Uterus (tissue), 4 donors: ENCODE data around the gene IGFBP6. TPM values are rescaled to one million over a fixed set of nuclear protein-coding genes. Genes with fewer than 3 reads are reported as not detected.

ENCODE experiments used
- DNase-seq, 2 donors: peaks; one replicate each; pipeline ENCODE4 v3.0.0-alpha.2; 2019 to 2020
- H3K27ac ChIP-seq, 2 donors: fragments of 200-600 bp; sonication (generic); 1 replicate in 1 of 2; 2 replicates in 1 of 2; pipeline ENCODE4 v1.5.1; 2016 to 2018
- H3K27me3 ChIP-seq, 2 donors: fragments of 200-600 bp; sonication (generic); one replicate each; pipeline ENCODE4 v1.5.1; 2018 to 2019; ENCODE audit warnings: control low read depth in 1 of 2
- H3K36me3 ChIP-seq, 2 donors: fragments of 200-600 bp; sonication (generic); one replicate each; pipeline ENCODE4 v1.5.1; 2019; ENCODE audit warnings: control low read depth in 1 of 2
- H3K4me1 ChIP-seq, 2 donors: fragments of 200-600 bp; sonication (generic); one replicate each; pipeline ENCODE4 v1.5.1; 2018 to 2019; ENCODE audit warnings: control low read depth in 1 of 2
- H3K4me3 ChIP-seq, 2 donors: fragments of 200-600 bp; sonication (generic); 1 replicate in 1 of 2; 2 replicates in 1 of 2; pipeline ENCODE4 v1.5.1; 2018 to 2019; ENCODE audit warnings: mild to moderate bottlenecking in 1 of 2
- H3K9me3 ChIP-seq, 2 donors: fragments of 200-600 bp; sonication (generic); one replicate each; pipeline ENCODE4 v1.5.1; 2019; ENCODE audit warnings: control low read depth in 1 of 2
- POLR2A ChIP-seq, 2 donors: fragments of 450-650 bp; IDR thresholded peaks; one replicate each; pipeline ENCODE4 v1.6.1; 2016; ENCODE audit warnings: antibody characterized with exemption in 2 of 2, mild to moderate bottlenecking in 1 of 2, moderate library complexity in 1 of 2
- intact Hi-C: fragments of 100-400 bp; cut with DNase I; formaldehyde crosslinking; loops from one replicate; pipeline ENCODE4 v1.15.1; 2023; ENCODE audit warnings: low total_unique reads
- total RNA-seq, 4 donors: library from RNA; depleted of rRNA in 3 of 4; stranded (reverse); fragments of >200 nt in 3 of 4; gene quantifications; one replicate each; pipeline versions ENCODE4 v1.1.0 to v1.2.4, GENCODE V29; 2014 to 2023
- TF ChIP-seq, protein P1 (sequence below), 4 experiments: fragments of 200-600 bp in 2 of 4; fragments of 450-650 bp in 2 of 4; sonication (generic) in 2 of 4; IDR thresholded peaks; one replicate each; pipeline ENCODE4 v1.5.1; 2016 to 2019; ENCODE audit warnings: antibody characterized with exemption in 4 of 4, mild to moderate bottlenecking in 2 of 4, moderate library complexity in 1 of 4
- donor health status: DM: yes; HTN: yes; CAD: no.

IGFBP6 gene
- total RNA-seq, 4 donors from 2014 or later = 48.7 to 762 (median 252) TPM

DNA sequence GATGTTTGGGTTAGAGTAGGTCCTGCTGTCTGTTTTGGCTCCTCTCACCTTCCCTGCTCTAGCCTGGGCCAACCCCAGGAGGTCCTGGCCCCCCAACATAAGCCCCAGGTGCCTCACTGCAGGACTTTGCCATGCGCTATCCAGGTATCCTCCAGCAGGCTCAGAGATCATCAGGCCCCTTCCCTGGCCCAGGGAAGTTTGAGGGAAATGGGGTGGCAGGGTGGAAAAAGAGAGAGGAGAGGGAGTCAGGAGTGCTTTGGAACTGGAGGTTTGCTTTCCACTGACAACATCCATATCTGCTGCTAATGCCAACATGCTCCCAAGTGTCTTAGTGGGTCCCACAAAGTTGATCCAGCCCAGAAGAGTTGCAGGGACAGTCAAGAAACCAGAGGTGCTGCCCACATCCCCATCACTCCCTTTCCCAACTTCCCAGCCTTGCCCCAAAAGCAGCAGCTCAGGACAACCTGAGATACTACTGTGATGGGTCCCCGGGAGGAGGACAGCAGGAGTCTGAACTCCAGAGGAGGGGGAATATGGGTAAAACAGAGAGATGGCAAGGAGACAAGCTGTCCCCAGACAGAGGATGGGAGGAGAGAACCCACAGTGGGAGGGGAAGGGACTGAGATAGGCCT, 46.9 kb upstream of the IGFBP6 start:
- H3K36me3 ChIP-seq = no peaks in the 10 kb centered on the region
- TF ChIP-seq POLR2A (IDR thresholded peaks at IDR 0.05) = no peak
- TF ChIP-seq, protein P1, sequence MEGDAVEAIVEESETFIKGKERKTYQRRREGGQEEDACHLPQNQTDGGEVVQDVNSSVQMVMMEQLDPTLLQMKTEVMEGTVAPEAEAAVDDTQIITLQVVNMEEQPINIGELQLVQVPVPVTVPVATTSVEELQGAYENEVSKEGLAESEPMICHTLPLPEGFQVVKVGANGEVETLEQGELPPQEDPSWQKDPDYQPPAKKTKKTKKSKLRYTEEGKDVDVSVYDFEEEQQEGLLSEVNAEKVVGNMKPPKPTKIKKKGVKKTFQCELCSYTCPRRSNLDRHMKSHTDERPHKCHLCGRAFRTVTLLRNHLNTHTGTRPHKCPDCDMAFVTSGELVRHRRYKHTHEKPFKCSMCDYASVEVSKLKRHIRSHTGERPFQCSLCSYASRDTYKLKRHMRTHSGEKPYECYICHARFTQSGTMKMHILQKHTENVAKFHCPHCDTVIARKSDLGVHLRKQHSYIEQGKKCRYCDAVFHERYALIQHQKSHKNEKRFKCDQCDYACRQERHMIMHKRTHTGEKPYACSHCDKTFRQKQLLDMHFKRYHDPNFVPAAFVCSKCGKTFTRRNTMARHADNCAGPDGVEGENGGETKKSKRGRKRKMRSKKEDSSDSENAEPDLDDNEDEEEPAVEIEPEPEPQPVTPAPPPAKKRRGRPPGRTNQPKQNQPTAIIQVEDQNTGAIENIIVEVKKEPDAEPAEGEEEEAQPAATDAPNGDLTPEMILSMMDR (IDR thresholded peaks at IDR 0.05) = no peak
- peak overlapping the region; percentile 59 to 76 for H3K4me3 ChIP-seq
- DNase-seq = no peak
- intact Hi-C loops = no loop called here
- peak overlapping the region; percentile 99 for H3K27ac ChIP-seq
- H3K27me3 ChIP-seq = no peaks in the 10 kb centered on the region
- H3K9me3 ChIP-seq = no peaks in the 10 kb centered on the region
- H3K4me1 ChIP-seq = peaks cover 0 to 23% of the 10 kb centered on the region in 2 donors

DNA sequence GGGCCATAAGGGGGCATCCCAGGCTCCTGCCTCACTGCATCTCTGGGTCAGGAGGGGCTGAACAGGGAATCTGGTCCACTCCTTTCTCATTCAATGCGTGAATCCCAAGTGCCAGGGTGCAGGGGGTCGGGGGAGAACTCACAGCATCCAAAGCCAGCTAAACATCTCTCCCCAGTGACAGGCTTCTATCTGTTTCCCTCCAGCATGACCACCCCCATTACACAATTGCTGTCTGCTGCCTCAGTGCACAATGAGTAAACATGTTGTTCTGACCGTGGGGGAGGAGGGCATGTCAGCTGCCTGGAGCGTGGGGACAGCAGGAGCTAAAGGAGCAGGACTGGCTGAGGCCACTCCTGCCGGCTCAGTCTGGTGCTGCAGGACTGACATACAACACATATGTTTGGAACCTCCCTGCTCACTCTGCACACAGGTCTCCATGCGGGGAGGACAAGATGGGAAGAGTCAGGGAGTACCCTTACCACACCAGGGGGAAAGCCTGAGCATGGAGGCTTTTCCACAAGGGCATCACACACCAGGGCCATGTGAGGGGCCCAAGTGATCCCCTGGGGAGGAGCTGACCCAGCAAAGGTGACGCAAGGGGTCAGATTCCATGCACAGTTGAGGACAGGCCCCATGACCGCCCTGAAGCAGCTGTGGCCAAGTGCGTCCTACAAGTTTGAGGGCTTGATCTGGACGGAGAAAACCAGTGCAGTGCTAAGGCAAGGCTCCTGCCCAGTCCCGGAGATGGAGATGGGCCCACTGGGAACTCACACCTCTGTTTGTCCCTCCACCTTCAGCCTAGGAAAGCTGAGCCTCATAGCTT, 46.2 kb upstream of the IGFBP6 start:
- Histone ChIP-seq H3K9me3 (no peaks in the 10 kb centered on the region), H3K4me3 (peak overlapping the region; percentile 59 to 76), H3K36me3 (no peaks in the 10 kb centered on the region), H3K27me3 (no peaks in the 10 kb centered on the region), H3K27ac (peak overlapping the region; percentile 99), H3K4me1 (peaks cover 0 to 23% of the 10 kb centered on the region in 2 donors)
- peak; percentile 68 to 71 for TF ChIP-seq POLR2A (IDR thresholded peaks at IDR 0.05)
- TF ChIP-seq, protein P1 (IDR thresholded peaks at IDR 0.05) = peak in 3 of 4 experiments; percentile 11 to 62 (median 23)
- intact Hi-C loops = no loop called here
- peak; percentile 78 to 89 for DNase-seq

GRCh38 chr12:53051881-53052412, 45.5 kb upstream of the IGFBP6 start:
- H3K4me1 ChIP-seq = peaks cover 0 to 23% of the 10 kb centered on the region in 2 donors
- TF ChIP-seq POLR2A (IDR thresholded peaks at IDR 0.05) = no peak
- TF ChIP-seq, protein P1 (IDR thresholded peaks at IDR 0.05) = no peak
- no peaks in the 10 kb centered on the region for H3K9me3 ChIP-seq
- no peaks in the 10 kb centered on the region for H3K27me3 ChIP-seq
- peak in 1 of 2 donors; percentile 29 for DNase-seq
- intact Hi-C loops = no loop called here
- H3K4me3 ChIP-seq = peak overlapping the region; percentile 59 to 76
- H3K27ac ChIP-seq = peak overlapping the region; percentile 99
- H3K36me3 ChIP-seq = no peaks in the 10 kb centered on the region

GRCh38 chr12:53052419-53053217, 44.8 kb upstream of the IGFBP6 start:
- TF ChIP-seq POLR2A (IDR thresholded peaks at IDR 0.05) = peak in 1 of 2 donors; percentile 10
- TF ChIP-seq, protein P1 (IDR thresholded peaks at IDR 0.05) = no peak
- intact Hi-C loops = no loop called here
- Histone ChIP-seq H3K4me1 (peaks cover 0 to 23% of the 10 kb centered on the region in 2 donors), H3K9me3 (no peaks in the 10 kb centered on the region), H3K36me3 (no peaks in the 10 kb centered on the region), H3K27me3 (no peaks in the 10 kb centered on the region), H3K27ac (peak overlapping the region; percentile 99), H3K4me3 (peak overlapping the region; percentile 59 to 76)
- peak; percentile 92 for DNase-seq
